Mucosa of descending colon (tissue), 3 donors: ENCODE results near the gene MBD3. TPM values are rescaled to one million over a fixed set of nuclear protein-coding genes. Genes with fewer than 3 reads are reported as not detected.

Source experiments
- ATAC-seq: fragments of 200-7000 bp; cut with Tn5 transposase; one replicate; pipeline ENCODE4 v1.9.1; 2020; ENCODE audit warnings: mild to moderate bottlenecking, moderate library complexity
- DNase-seq, 3 donors: peaks; one replicate each; pipeline ENCODE4 v3.0.0-alpha.2; 2020
- H3K36me3 ChIP-seq: fragments of 200-600 bp; one replicate; pipeline ENCODE4 v1.8.0; 2021; ENCODE audit warnings: low read depth, mild to moderate bottlenecking
- H3K4me1 ChIP-seq: fragments of 200-600 bp; one replicate; pipeline ENCODE4 v1.8.0; 2021; ENCODE audit warnings: low read depth, mild to moderate bottlenecking
- H3K4me3 ChIP-seq: fragments of 200-600 bp; one replicate; pipeline ENCODE4 v1.8.0; 2021; ENCODE audit warnings: mild to moderate bottlenecking
- H3K9me3 ChIP-seq: fragments of 200-600 bp; one replicate; pipeline ENCODE4 v1.8.0; 2021; ENCODE audit warnings: mild to moderate bottlenecking
- CTCF ChIP-seq: fragments of 200-600 bp; IDR thresholded peaks from one replicate; pipeline ENCODE4 v1.8.0; 2022; ENCODE audit warnings: antibody characterized with exemption, mild to moderate bottlenecking
- intact Hi-C, 2 donors: fragments of 100-400 bp; cut with DNase I in 1 of 2; cut with micrococcal nuclease in 1 of 2; formaldehyde crosslinking; loops; one replicate each; pipeline versions ENCODE4 v1.11.0 to v1.11.1; 2022; cut with DNase I, micrococcal nuclease
- total RNA-seq, 3 donors: library from RNA; stranded (reverse); fragmentation: NEBNext Ultra II Directional in 2 of 3; extraction: Animal tissue kit (Norgen Biotek cat#: 25700) in 2 of 3; gene quantifications; one replicate each; pipeline versions ENCODE4 v1.2.1 to v1.2.4, GENCODE V29; 2021 to 2023
- donor health status: DM: no; HTN: no; CAD: no; lungs with moderate emphysema.
- donor health status: DM: no; HTN: no; CAD: no.
- donor health status: DM: no; HTN: yes; CAD: no.

Gene MBD3
- total RNA-seq, 3 donors from 2014 or later: 54.1 to 78.2 (median 54.2) TPM

GRCh38 chr19:1577929-1578618 is 14.6 kb downstream of the MBD3 start:
- Histone ChIP-seq H3K9me3 (no peaks in the 10 kb centered on the region), H3K36me3 (no peaks in the 10 kb centered on the region), H3K4me1 (no peaks in the 10 kb centered on the region), H3K4me3 (no peak overlapping the region)
- DNase-seq: no peak
- intact Hi-C loops: no loop called here
- ATAC-seq: no peak
- no peak for TF ChIP-seq CTCF

GRCh38 chr19:1577090-1577928 is 15.4 kb downstream of the MBD3 start:
- Histone ChIP-seq H3K9me3 (no peaks in the 10 kb centered on the region), H3K4me3 (no peak overlapping the region), H3K4me1 (no peaks in the 10 kb centered on the region), H3K36me3 (no peaks in the 10 kb centered on the region)
- intact Hi-C loops: no loop called here
- TF ChIP-seq CTCF: no peak
- DNase-seq (no peak), ATAC-seq (no peak)

DNA sequence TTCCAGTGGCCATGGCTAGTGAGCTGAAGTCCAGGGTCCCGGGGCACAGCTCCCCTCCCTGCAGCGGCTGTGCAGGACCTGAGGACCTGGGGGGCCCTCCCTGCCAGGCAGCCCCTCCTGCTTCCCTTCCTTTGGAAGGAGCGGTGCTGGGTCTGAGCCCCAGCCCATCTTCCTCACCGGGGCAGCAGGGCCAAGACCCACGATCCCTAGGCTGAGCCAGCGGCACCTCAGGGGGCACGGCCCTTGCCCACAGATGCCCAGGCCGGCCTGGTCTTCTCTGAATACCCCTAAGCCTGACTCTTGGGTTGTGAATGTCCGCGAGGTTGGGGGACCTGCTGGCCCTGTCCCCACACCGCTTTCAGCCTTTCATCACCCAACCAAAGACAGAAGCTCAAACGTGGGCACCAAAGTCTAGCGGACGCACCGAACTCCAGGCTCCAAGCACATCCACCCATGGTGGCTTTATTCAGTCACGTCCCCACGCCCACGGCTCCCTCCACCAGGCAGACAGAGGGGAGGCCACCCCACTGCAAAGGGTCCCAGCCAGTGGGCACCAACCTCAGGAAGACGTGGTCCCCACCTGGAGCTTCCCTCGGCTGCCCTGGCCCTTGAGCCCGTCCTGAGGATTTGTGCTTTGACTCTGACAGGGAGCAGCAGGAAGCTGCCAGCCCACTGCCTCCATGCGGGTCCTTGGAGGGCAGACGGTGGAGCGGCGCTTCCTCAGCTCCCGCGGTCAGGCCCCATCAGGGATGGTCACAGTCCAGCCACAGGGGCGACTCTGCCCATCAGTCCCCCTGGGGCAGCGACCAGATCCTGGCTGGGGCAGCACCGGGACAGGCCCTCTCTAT is 16.2 kb downstream of the MBD3 start:
- intact Hi-C loops: no loop called here
- DNase-seq (no peak), ATAC-seq (peak; percentile 7)
- no peak overlapping the region for H3K4me3 ChIP-seq
- H3K36me3 ChIP-seq: no peaks in the 10 kb centered on the region
- no peak for TF ChIP-seq CTCF
- H3K4me1 ChIP-seq: no peaks in the 10 kb centered on the region
- no peaks in the 10 kb centered on the region for H3K9me3 ChIP-seq

- Histone ChIP-seq H3K4me3 (no peak overlapping the region), H3K4me1 (no peaks in the 10 kb centered on the region), H3K9me3 (no peaks in the 10 kb centered on the region), H3K36me3 (no peaks in the 10 kb centered on the region)
- no peak for TF ChIP-seq CTCF
- DNase-seq (no peak), ATAC-seq (no peak)
- intact Hi-C loops: no loop called here
These were observed 17.1 kb downstream of the MBD3 start for GRCh38 chr19:1575323-1576241.
